Fibroblast of skin of left biceps (primary cell): ENCODE measurements around the gene NRCAM.

Source experiments
- DNase-seq, 2 experiments: peaks; one replicate each; pipeline ENCODE4 v3.0.0-alpha.2; 2013; ENCODE audit warnings: low read depth in 2 of 2

The NRCAM gene

GRCh38 chr7:108424013-108424412 lies 32.2 kb downstream of the NRCAM start:
- no peak for DNase-seq

DNA sequence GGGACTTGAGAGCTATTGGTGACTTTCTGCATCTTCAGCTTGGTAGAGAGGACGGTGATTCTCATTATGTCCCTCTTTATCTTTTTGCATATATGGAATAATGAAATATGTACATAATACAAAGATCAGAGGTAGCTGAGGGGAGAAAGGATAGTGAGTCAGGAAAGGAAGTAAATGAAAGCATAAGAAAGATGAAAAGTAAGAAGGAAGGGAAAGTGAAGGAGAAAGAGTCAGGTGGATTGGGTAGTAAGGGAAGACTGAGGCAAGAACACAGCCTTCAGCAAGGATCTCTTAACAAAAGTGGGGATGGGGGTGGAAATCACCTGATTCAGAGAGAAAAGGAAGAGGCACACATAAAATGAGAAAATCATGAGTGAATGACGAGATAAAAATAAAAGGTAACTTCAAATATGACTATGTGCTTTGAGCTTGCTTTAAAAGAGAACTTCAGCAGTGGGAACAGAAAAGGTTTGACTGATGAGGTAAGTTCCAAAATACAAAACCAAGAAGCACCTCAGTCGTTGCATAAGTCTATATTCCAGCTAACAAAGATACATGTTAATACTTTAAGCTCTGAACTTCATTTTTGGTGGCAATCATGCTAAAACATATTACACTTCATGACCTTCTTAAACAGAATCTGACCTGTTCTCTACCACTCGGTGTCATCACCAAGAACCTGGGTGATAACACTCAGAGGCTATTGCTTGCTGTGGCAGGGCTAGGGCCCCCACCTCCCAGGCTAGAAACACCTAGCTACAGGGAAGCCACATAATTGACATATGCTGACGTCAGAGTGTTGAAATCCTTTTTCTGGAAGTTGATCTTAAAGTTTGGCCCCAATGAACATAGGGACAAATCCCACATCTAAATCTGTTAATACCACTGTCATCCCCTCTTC lies 32.9 kb downstream of the NRCAM start:
- no peak for DNase-seq

DNA sequence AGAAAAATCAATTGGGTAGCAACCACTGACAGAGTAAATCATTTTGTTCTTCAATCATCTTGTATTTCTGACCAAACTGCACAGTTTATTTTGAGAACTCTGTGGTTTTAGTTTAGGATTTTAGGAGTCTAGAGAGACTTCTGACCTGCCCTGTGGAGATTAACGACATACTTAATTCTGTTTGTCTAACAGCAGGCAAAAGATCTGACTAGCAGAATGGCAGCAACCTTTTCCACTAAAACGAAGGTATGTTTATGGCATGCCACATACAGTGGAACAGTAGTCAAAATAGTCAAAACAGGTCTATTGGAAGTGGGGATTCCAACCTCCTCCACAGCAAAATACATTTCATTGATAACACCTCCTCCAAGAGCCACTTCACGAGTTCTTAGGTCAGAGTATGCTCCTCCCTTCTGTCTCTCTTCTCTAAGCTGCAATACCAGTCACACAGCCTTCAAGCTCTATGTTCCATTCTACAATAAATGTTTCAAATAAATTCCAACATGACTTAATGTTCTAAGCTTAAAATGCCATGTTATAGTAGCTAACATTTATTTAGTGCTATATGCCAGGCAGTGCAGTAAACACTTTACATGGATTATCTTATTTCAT lies 34.4 kb downstream of the NRCAM start:
- no peak for DNase-seq

- no peak for DNase-seq
Observed at GRCh38 chr7:108419961-108420908, 36.0 kb downstream of the NRCAM start.

DNA sequence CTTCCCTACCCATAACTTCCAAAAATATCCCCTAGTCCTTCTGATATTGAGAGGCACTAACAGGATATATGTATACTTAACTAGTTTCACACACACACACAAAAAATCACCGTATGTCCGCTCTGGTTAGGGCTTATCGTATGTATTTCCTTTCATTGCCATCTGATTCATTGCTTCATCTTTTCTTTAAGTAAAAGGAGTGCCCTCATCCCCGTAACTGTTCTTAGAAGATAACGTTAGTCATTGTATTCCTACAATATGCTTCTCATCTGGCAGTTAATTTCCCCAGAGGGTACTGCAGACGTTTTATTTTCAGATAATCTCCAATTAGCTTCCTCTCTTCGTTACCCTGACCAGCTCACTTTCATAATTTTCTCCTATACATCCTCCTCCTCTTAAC lies 37.3 kb downstream of the NRCAM start:
- no peak for DNase-seq

GRCh38 chr7:108417926-108418325 lies 38.3 kb downstream of the NRCAM start:
- no peak for DNase-seq

DNA sequence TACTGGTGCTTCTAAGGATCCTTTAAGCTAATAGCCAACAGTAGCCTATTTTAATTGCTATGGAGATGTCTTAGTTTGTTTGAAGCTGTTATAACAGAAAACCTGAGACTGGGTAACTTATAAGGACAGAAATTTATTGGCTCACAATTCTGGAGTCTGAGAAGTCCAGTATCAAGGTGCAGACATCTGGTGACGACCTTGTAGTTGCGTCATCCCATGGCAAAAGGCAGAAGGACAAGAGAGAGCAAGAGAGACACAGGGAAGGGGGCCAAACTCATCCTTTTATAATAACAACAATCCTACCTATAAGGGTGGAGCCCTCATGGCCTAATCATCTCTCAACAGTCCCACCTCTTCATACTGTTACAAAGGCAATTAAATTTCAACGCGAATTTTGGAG lies 39.1 kb downstream of the NRCAM start:
- no peak for DNase-seq

DNA sequence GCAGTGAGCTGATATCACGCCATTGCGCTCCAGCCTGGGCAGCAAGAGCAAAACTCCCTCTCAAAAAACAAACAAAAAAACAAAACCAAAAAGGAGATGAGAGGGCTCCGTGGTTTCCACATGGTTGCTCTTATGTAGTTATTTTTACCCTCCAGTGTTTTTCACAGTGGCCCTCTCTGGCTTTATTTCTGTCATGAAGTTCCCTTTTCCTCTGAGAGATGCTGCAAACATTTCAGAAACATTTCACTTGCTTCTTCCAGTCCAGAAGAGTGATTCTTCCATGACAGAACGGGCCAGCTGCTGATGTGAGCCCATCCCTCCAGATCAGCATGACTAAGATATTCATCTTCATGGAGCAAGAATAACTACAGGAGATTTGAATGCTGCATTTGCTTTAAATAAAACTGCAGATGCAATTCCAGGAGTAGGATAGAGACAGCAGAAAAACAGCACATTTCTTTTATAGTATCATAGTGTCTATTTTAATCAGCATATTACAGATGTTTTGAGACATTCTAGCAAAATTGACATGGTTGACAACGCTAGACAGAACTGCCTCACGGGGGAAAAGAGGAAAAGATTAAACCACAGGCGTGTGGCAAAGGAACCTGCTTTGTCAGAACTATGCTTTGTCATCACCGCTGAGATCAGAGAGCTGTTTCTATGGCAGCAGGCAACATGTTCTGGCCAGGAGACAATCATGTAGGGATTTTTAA lies 40.3 kb downstream of the NRCAM start:
- no peak for DNase-seq

- no peak for DNase-seq
Observed at GRCh38 chr7:108415084-108415483, 41.2 kb downstream of the NRCAM start.

- no peak for DNase-seq
Observed at GRCh38 chr7:108413782-108414492, 42.3 kb downstream of the NRCAM start.

DNA sequence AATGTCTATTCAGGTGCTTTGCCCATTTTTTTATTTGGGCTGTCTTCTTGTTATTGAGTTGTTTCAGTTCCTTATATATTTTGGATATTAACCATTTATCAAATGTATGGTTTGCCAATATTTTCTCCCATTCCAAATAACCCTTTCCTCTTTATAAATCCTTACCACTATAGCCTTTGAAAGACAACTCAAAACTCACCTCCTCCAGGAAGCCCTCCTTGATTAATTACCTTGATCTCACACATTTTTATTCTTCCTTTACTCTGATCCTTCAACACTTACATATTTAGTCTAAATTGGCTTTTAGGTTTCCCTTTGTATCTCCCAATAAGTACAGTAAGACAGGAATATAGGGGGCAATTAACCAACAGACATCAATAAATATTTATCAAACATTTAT lies 42.9 kb downstream of the NRCAM start:
- DNase-seq: no peak

GRCh38 chr7:108409146-108409545 lies 47.1 kb downstream of the NRCAM start:
- no peak for DNase-seq

DNA sequence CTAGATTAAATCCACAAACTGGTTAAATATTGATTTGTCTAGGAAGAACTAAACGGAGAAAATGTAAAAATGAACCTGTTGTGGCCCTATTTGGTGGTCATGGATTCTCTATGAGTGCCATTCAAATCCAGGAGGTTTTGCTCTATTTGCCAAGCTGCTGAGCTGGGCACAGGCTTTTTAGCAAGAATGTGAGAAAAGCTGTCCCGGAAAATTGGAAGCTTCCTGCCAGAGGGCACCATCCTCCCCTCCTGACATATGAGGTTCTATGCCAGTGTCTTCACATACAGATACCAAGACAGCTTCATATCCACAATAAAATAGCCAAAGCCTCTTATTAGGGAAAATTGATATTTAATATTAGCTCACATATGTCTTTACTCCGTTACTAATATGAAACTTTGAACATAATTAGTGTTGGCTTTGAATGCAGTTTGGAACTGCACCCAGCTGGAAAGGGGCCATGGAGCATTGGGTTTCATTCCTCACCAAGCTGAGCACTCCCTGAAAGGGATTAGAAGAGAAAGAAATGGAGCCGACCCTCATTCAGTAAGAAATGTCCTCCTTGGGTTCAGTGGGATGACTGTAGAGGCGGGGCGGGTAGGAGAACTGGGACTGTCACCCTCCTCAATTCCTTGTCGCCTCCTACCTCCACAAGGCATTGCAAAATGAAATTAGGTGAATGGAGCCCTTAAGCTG lies 47.8 kb downstream of the NRCAM start:
- DNase-seq: no peak

GRCh38 chr7:108407676-108408075 lies 48.6 kb downstream of the NRCAM start:
- no peak for DNase-seq

GRCh38 chr7:108406222-108406890 lies 49.9 kb downstream of the NRCAM start:
- no peak for DNase-seq

DNA sequence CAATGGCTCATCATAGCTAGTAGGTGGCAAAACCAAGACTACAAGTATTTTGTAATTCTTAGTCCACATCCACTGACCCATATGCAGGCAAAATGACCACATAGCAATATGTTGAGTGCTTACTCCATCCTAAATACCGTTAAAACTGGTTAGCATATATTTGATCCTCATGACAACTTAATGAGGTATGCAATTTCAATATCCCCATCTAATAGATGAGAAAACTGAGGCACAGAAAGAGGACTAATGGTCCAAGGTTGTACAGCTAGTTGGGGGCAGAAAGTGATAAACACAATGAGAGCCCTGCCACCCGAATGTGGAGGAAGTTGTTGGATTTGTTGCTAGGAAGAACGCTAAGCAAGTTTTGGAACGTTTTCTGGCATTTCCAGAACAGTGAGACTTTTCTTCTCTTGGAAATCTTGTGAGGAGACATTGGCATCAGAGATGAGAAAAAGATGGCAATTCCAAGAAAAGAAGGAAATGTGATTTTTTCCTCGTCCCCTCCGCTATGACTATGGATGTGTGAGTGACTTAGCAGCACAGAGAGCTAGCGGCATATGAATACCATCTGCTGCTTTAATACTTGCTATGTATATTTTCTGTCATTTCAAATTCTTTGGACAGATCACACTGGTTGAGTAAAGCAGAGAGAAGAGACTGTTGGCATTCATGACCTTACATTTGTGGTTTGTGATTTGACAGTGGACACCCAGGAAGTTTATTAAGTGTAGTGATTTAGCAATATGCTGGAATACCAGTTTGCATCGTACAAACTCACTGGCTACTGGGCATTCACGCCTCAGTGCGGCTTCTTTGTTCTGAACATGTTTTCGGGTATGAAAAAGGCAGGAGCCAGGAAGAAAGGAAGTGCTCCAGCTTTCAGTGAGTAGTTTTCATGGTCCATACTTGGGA lies 51.5 kb downstream of the NRCAM start:
- no peak for DNase-seq

DNA sequence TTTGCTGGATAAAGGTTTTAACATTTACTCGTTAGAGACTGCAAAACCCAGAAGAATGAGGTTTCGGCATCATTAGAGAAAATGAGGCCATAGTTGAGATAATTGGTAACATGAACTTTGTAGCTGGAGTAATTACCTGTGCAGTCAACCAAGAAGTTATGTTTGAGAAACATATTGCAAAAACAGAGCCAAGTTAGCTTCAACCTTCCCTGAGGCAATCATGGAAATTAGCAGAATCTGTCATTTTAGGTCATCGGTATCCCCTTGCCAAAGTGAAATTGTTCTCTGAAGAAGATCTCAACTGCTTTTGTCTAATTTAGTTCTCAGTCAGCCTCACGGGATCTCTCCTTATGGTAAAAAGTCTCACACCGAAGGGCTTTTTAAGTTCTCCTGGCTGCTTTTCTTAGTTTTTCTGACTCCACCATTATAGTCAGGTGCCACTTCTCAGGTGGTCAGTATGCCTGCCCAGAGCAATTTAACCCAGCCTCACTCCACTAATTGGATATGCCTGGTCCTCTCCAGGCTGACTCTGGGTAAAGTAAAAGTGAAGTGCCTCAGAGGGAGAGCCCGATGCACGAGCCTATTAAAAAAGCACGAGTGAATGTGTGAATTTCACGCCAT lies 52.5 kb downstream of the NRCAM start:
- DNase-seq: no peak

GRCh38 chr7:108402865-108403264 lies 53.4 kb downstream of the NRCAM start:
- no peak for DNase-seq
